Small intestine (tissue), 7 donors: ENCODE results near the gene MED20. TPM values are rescaled to one million over a fixed set of nuclear protein-coding genes. Genes with fewer than 3 reads are reported as not detected.

Experiments
- DNase-seq, 2 donors: peaks; one replicate each; pipeline versions ENCODE4 v3.0.0 to v3.0.0-alpha.2; 2013
- FAIRE-seq: peaks from 2 replicates; lab custom pipeline; 2012; peaks lifted over from hg19 to GRCh38; lab: Jason Lieb, UNC
- H3K27ac ChIP-seq, 3 donors: one replicate each; pipeline ENCODE4 v1.5.1; 2013; ENCODE audit warnings: low read length in 2 of 3, mild to moderate bottlenecking in 2 of 3, control low read depth in 1 of 3, inconsistent platforms in 1 of 3, low read depth in 1 of 3, moderate library complexity in 1 of 3
- H3K27me3 ChIP-seq, 3 donors: one replicate each; pipeline ENCODE4 v1.6.1; 2013; ENCODE audit warnings: low read length in 3 of 3, inconsistent platforms in 1 of 3; ENCODE audit not compliant: control insufficient read depth in 3 of 3, insufficient read depth in 3 of 3
- H3K36me3 ChIP-seq, 3 donors: one replicate each; pipeline ENCODE4 v1.6.1; 2013; ENCODE audit warnings: low read length in 3 of 3, inconsistent platforms in 1 of 3, low read depth in 1 of 3, mild to moderate bottlenecking in 1 of 3, moderate library complexity in 1 of 3; ENCODE audit not compliant: control insufficient read depth in 3 of 3, insufficient read depth in 2 of 3
- H3K4me1 ChIP-seq, 3 donors: one replicate each; pipeline ENCODE4 v1.6.1; 2013; ENCODE audit warnings: low read length in 2 of 3, inconsistent platforms in 1 of 3, low read depth in 1 of 3, mild to moderate bottlenecking in 1 of 3, moderate library complexity in 1 of 3; ENCODE audit not compliant: control insufficient read depth in 3 of 3, insufficient read depth in 2 of 3
- H3K4me3 ChIP-seq, 3 donors: one replicate each; pipeline ENCODE4 v1.5.1; 2013; ENCODE audit warnings: low read length in 3 of 3, control low read depth in 1 of 3, inconsistent platforms in 1 of 3, low read depth in 1 of 3, mild to moderate bottlenecking in 1 of 3, moderate library complexity in 1 of 3
- H3K9me3 ChIP-seq, 2 donors: one replicate each; pipeline ENCODE4 v1.6.1; 2013; ENCODE audit warnings: low read depth in 1 of 2, low read length in 1 of 2; ENCODE audit not compliant: control insufficient read depth in 2 of 2, insufficient read depth in 1 of 2
- WGBS, 3 donors: extraction: QIAGEN DNeasy Blood & Tissue Kit; methylation state at CpG; one replicate each; pipeline ENCODE4 v1.1.7; 2013; 5-methylcytosine and 5-hydroxymethylcytosine counted together
- polyA plus RNA-seq, 4 donors: library from polyadenylated mRNA; stranded (reverse) in 3 of 4; unstranded in 1 of 4; fragments of 200-250 nt in 3 of 4; fragments of 120-200 nt in 1 of 4; gene quantifications; one replicate each; pipeline versions ENCODE4 v1.2.1 to v1.2.3, GENCODE V29; 2013
- donor health status: healthy with polysubstance abuse.
- donor health status: control.
- donor health status: control.
- donor health status: Bipolar disorder and iron deficiency.
- donor health status: healthy.

The MED20 gene
- polyA plus RNA-seq, 4 donors: 8.1 to 25.7 (median 8.8) TPM

DNA sequence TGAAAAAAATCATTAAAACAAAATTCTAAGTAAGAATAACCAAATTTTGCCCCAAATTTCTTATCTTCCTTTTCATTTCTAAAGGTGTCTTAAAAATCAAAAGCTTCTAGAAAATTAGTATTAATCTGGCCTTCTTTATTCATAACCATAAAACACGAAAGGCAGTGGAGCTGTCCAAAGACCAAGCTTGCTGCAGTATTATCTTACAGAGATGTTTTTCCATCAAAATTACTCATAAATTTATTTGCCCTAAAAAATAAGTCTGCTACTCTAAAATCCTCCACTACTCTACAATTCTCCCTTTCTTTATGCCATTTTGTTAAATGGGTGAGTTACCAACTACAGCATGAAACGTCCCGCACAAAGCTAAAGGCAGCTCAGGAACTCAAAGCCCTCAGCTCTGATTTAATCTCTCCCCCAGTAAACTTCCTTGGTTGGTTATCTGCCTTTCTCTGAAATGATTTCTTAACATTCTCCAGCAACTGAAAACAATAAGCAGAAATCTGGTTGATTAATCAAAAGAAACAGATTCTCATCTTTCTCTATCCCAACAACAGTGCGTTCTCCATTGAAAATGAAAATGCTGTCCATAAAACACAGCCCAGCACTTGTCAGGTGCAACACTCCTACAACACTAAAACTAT lies 27.9 kb downstream of the MED20 start:
- no peak overlapping the region for H3K27ac ChIP-seq
- no peaks in the 10 kb centered on the region for H3K9me3 ChIP-seq
- no peaks in the 10 kb centered on the region for H3K36me3 ChIP-seq
- WGBS, 3 donors: 72 to 82% (median 79%) methylated on average over 4 of the region's 4 CpGs
- no peak for DNase-seq
- no peak overlapping the region for H3K4me3 ChIP-seq
- H3K4me1 ChIP-seq: peaks cover 0 to 5% (median 0%) of the 10 kb centered on the region in 3 donors
- no peak for FAIRE-seq
- no peaks in the 10 kb centered on the region for H3K27me3 ChIP-seq

DNA sequence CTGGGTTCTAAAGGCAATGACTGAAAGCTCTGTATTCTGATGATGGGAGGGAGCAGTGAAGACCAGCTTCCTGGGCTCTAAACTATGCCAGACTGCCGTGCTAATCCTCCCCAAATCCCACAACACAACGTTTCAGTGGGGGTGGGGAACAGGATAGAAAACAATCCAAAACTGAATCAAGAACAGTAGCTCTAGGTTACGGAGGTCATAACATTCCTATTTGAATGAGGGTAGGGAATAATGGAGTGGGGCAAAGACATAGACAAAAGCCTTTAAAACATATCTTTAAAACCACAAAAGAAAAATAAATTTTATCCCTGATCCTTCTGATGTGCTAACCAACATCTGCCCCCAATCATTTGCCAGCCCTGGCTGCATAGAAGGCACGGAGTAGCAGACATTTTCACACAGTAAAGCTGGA lies 33.6 kb downstream of the MED20 start:
- Histone ChIP-seq H3K4me3 (no peak overlapping the region), H3K9me3 (no peaks in the 10 kb centered on the region), H3K27ac (peak overlapping the region in 1 of 3 donors; percentile 11), H3K36me3 (no peaks in the 10 kb centered on the region), H3K27me3 (no peaks in the 10 kb centered on the region), H3K4me1 (no peaks in the 10 kb centered on the region)
- DNase-seq (no peak), FAIRE-seq (no peak)
- 68 to 86% (median 79%) methylated on average over 4 of the region's 4 CpGs for WGBS, 3 donors

DNA sequence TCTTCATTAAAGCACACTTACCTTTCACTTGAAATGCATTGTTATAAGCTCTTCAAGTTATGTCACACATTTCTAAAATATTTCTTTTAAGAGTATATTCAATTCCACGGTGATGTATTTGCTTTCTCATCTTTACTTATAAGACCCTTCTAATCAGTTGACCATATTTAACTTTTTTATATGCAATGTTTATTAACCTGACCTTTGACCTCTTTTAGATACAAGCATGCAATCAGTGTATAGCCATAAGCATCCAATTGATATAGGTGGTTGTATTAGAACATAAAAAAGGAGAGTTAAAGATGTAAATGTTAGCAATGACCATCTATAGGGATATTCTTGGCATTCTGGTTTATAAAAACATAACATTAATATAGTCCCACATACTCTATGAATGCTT lies 35.0 kb downstream of the MED20 start:
- no peaks in the 10 kb centered on the region for H3K9me3 ChIP-seq
- no peaks in the 10 kb centered on the region for H3K4me1 ChIP-seq
- no peaks in the 10 kb centered on the region for H3K27me3 ChIP-seq
- H3K4me3 ChIP-seq: no peak overlapping the region
- no peak overlapping the region for H3K27ac ChIP-seq
- no peak for FAIRE-seq
- no peak for DNase-seq
- no peaks in the 10 kb centered on the region for H3K36me3 ChIP-seq
- 62 to 83% (median 68%) methylated on average over 1 of the region's 1 CpG for WGBS, 3 donors

DNA sequence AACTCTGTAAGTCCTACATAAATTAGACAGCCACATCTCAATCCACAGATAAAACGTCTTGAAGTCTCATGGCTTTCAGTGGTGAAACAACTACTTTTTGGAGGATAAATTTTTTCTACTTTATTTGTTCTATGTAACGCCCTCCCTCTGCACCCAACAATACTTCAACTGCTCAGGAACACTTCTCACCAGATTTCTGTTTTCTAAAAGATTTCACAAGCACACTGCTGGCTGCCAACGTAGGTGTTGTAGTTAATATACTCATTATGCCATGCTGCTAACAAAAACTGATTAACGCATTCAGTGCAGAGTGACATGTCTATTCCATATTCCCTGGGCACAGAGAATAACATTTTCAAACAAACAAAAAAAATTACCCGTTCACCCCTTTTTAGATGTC lies 36.0 kb downstream of the MED20 start:
- no peak for DNase-seq
- Histone ChIP-seq H3K27me3 (no peaks in the 10 kb centered on the region), H3K9me3 (no peaks in the 10 kb centered on the region), H3K27ac (no peak overlapping the region), H3K4me3 (no peak overlapping the region), H3K36me3 (no peaks in the 10 kb centered on the region), H3K4me1 (no peaks in the 10 kb centered on the region)
- no peak for FAIRE-seq
- WGBS, 3 donors: 86 to 91% (median 89%) methylated on average over 5 of the region's 5 CpGs

DNA sequence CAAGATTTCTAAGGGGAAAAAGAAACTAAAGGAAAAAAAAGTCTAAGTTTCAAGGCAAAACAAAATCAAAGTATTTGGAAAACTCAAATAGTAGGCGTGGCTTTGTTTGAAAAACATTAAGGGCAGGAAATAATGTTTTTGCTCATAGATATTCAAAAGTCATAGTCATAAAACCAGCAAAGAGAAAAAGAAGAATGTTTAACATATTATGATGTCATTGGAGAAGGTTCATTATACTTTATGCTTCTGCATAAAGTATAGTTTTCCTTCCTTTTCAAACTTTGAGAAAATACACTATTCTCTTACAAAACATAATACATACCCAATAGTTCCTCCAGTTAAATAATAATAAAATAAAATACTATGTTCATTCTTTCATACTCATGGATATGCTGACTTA lies 39.4 kb downstream of the MED20 start:
- Histone ChIP-seq H3K9me3 (no peaks in the 10 kb centered on the region), H3K36me3 (no peaks in the 10 kb centered on the region), H3K27me3 (no peaks in the 10 kb centered on the region), H3K4me3 (no peak overlapping the region), H3K27ac (no peak overlapping the region), H3K4me1 (no peaks in the 10 kb centered on the region)
- DNase-seq (no peak), FAIRE-seq (no peak)
- 89 to 95% (median 94%) methylated on average over 1 of the region's 1 CpG for WGBS, 3 donors

DNA sequence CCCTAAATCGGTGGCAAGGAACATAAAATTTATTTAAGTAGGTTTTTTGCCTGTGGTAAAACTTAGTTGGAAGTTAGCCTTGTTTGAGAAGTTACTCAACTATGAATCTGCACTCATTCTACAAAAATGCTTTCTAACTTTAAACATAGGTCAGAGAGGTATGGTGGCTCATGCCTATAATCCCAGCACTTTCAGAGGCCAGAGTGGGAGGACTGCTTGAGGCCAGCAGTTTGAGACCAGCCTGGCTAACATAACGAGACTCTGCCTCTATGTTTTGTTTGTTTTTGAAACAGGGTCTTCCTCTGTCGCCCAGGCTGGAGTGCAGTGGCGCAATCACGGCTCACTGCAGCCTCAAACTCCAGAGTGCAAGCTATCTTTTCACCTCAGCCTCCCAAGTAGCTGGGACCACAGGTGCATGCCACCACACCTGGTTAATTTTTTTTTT lies 42.0 kb downstream of the MED20 start:
- DNase-seq (no peak), FAIRE-seq (no peak)
- 82 to 88% (median 84%) methylated on average over 5 of the region's 5 CpGs for WGBS, 3 donors
- H3K9me3 ChIP-seq: no peaks in the 10 kb centered on the region
- H3K4me1 ChIP-seq: no peaks in the 10 kb centered on the region
- no peak overlapping the region for H3K4me3 ChIP-seq
- H3K36me3 ChIP-seq: no peaks in the 10 kb centered on the region
- no peak overlapping the region for H3K27ac ChIP-seq
- H3K27me3 ChIP-seq: no peaks in the 10 kb centered on the region

DNA sequence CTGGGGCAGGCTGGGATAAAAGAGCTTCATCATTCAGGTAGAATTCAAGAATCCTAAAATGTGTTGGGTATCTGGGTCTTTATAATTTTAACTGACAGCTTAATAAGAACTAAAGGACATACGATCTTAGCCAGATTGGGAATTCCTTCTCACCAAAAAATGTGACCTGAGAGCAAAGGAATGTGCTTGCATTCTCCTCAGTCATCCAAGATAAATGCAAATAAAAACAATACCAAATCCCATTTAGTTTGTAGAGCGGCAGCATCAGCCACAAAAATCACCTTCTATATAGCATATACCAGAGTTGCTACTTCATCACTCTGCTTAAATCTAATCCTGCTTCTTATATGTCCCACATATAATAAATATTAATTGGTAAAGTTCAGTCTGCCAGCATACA lies 42.7 kb downstream of the MED20 start:
- WGBS, 3 donors: 88 to 93% (median 90%) methylated on average over 2 of the region's 2 CpGs
- no peak for FAIRE-seq
- no peaks in the 10 kb centered on the region for H3K4me1 ChIP-seq
- DNase-seq: no peak
- H3K36me3 ChIP-seq: no peaks in the 10 kb centered on the region
- H3K27ac ChIP-seq: no peak overlapping the region
- no peaks in the 10 kb centered on the region for H3K27me3 ChIP-seq
- no peaks in the 10 kb centered on the region for H3K9me3 ChIP-seq
- no peak overlapping the region for H3K4me3 ChIP-seq

DNA sequence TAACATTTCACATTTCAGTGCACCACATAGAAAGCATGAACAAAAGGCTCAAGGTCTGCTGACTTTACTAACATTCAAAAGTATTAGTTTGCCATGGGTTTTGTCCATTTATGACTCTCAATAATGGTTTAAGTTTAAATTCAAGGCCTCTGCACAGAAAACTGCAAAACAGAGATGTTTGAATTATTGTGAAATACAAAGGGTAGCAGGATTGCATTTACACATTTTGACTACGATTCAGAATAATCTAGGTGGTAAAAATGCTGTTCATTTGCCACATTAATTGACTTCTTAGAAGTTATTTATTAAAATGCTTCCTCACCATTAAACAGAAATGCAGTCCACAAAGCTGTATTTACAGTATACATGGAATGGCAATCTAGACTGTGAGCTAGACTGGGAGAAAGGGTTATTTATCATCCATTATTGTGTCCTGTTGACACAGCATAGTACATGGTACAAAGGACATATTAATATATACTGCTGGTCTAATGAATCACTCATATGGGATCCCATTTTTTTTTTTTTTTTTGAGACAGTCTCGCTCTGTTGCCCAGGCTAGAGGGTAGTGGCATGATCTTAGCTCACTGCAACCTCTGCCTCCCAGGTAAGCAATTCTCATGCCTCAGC lies 43.8 kb downstream of the MED20 start:
- Histone ChIP-seq H3K4me1 (no peaks in the 10 kb centered on the region), H3K27me3 (no peaks in the 10 kb centered on the region), H3K27ac (no peak overlapping the region), H3K9me3 (no peaks in the 10 kb centered on the region), H3K4me3 (no peak overlapping the region), H3K36me3 (no peaks in the 10 kb centered on the region)
- 35 to 75% (median 49%) methylated on average over 2 of the region's 2 CpGs for WGBS, 3 donors
- DNase-seq (peak; percentile 42 to 81), FAIRE-seq (peak; percentile 15)
